ENCODE measurements around the gene ABCD1.
"Not testable (repeated sequence)": the region's sequence is repeated elsewhere in the genome, so short reads cannot be mapped to it uniquely, and the experiment has no call there.

Gene ABCD1

DNA sequence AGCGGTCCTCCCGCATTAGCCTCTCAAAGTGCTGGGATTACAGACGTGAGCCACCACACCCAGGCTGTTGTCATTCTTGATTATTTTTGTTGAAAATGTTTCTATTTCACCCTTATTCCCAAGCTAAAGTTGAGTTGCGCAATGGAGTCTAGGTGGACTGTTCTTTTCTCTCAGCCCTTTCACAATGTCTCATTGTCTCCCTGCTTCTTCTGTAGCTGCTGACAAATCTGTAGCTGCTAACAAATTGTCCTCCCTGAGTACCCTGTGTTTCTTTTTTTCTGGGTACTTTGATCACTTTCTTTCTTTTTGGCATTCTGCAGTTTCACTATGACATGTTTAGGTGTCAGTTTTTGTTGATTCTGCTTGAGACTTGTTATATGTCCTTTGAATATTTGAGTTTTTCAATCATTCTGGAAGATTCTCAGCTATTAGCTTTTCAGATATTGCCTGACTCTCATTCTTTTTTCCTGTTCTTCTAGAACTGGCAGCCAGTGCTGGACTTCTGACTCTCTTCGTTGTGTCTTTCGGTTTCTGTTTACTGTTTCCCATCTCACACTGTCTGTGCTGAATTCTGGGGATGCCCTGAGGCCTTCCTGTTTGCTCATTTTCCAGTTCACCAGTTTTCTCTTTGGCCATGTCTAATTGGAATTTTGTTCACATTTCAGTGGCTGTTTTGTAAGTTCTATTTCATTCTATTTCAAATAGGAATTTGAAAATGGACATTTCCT lies 6.6 kb downstream of the ABCD1 start:
- no peak for DNase-seq (ENCODE audit: extremely low read depth in 1 of 2, low read depth in 1 of 2)

DNA sequence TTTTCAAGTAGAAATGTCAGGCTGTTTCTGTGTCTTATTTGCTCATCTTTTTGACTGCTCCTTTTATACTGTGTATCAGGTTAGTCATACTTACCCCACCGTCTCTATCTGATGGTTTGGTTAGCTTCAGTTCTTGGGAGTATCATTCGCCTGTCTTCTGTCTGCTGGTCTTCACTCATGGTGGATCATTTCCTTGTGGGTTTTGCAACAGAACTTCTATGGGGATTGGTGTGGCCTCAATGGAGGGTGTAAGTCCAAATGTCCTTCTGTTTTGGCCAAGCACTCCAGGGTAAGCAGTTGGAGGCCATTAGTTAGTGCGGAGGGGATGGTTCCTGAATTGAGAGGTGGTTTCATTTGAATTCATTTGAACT lies 7.2 kb downstream of the ABCD1 start:
- DNase-seq (ENCODE audit: extremely low read depth in 1 of 2, low read depth in 1 of 2), result no peak

DNA sequence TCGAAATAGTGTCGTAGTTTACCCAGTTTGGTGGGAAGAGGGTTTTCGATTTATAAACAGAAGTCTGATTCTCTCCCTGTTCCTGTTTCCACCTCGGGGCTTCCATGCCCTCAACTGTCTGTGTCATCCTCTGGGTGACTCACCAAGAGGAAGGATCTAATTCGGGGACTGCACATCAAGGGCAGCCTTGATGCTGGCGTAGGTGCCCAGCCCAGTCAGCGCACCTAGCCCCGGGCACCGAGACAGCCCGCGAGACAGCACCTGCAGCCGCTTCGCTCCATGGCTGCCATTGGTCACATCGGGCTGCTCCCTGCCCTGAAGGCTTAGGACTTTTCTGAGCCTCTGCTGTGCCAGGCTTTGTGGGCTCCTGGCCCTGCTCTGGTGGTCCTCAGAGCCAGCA lies 7.7 kb downstream of the ABCD1 start:
- DNase-seq (ENCODE audit: extremely low read depth in 1 of 2, low read depth in 1 of 2), result no peak

DNA sequence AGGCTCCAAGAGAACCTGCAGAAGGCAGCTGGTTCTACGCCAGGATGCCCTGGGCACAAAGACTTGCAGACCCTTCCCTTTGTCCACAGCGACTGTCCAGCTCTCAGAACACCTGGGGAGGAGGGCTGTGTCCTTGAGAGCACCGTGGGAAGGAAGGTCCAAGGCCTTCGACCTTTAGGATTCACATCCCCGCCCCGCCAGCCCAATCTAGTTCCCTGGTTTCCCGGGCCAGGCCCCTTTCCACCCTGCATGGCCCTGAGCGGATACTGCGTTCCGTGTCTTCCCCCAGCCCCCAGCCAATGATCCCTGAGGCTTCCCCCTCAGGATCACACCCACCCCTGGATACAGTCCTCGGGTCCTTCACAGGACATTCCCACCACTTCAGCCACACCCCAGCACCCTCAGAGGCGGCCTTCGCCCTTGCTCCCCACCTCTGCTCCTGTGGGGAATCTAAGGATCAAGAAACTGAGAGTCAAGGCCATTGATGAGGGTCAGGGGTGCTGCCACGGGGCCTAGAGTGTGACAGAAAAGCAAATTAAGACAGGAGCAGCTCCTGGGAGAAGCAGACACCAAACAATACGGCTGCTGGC lies 9.1 kb downstream of the ABCD1 start:
- no peak for DNase-seq (ENCODE audit: extremely low read depth in 1 of 2, low read depth in 1 of 2)

DNA sequence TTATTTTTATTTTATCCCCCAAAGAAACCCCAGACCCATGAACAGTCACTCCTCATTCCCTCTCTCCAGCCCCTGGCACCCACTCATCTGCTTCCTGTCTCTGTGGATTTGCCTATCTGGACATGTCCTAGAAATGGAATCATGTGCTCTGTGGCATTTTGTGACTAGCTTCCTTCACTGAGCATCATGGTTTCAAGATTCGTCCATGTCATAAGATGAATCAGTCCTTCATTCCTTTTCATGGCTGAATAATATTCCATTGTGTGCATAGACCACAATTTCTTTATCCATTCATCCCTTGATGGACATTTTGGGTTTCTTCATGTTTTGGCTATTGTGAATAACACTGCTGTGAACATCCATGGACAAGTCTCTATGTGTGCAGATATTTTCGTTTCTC lies 10.2 kb downstream of the ABCD1 start:
- no peak for DNase-seq (ENCODE audit: extremely low read depth in 1 of 2, low read depth in 1 of 2)

DNA sequence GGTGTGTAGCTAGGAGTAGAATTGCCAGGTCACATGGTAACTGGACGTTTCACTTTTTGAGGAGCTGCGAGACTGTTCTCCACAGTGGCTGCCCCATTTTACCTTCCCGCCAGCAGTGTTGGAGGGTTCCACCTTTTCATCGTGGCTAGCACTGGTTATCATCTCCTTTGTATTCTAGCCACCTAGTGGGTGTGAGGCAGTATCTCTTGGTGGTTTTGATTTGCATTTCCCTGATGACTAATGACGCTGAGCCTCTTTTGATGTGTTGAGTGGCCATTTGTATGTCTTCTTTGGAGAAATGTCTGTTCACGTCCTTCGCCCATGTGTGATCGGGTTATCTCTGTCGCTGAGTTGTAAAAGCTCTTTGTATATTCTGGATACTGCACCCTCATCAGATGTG lies 10.6 kb downstream of the ABCD1 start:
- DNase-seq (ENCODE audit: extremely low read depth in 1 of 2, low read depth in 1 of 2), result no peak

DNA sequence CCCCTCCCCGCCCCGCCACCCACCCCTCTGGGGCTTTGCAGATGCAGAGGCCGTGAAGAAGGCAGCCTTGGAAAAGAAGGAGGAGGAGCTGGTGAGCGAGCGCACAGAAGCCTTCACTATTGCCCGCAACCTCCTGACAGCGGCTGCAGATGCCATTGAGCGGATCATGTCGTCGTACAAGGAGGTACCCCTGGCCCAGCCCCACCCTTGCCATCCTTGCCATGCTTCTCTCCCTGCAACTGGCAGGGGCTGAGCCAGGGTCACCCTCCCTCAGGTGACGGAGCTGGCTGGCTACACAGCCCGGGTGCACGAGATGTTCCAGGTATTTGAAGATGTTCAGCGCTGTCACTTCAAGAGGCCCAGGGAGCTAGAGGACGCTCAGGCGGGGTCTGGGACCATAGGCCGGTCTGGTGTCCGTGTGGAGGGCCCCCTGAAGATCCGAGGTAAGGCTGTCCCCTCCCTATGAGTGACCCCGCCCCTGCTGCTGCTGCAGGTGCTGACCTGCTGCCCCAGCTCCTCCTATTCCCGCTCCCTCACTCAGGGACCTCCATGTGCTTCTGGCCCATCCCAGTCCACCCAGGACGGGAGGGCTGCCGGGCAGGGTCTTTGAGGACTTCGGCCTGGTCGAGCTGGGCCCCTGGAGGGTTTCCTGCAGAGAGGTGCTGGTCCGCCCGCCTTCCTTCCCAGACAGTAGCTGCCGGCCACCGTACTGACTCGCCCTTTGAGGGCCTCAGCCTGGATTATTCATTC lies 11.6 kb downstream of the ABCD1 start:
- DNase-seq (ENCODE audit: extremely low read depth in 1 of 2, low read depth in 1 of 2), result no peak

DNA sequence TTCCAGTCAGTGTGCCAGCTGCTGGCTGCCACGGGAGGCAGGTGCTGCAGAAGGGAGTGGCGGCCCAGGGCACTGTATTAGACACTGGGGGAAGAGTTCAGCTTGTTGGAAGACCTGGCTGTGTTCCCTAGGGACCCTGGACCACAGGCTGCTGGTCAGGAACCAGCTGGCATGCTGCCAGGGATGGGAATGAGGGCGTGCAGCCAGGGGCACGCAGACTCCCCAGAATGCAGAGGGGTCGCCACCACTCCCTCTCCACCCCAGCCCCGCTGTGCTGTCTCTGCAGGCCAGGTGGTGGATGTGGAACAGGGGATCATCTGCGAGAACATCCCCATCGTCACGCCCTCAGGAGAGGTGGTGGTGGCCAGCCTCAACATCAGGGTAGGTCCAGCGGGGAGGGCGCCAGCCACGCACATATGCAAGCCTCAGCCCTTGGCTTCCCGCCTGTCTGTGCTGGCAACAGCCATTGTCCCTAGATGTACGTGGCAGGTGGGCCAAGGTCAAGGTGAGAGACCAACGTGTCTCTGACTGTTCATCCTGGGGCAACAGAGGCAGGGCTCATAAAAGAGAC lies 12.3 kb downstream of the ABCD1 start:
- DNase-seq (ENCODE audit: extremely low read depth in 1 of 2, low read depth in 1 of 2), result no peak

DNA sequence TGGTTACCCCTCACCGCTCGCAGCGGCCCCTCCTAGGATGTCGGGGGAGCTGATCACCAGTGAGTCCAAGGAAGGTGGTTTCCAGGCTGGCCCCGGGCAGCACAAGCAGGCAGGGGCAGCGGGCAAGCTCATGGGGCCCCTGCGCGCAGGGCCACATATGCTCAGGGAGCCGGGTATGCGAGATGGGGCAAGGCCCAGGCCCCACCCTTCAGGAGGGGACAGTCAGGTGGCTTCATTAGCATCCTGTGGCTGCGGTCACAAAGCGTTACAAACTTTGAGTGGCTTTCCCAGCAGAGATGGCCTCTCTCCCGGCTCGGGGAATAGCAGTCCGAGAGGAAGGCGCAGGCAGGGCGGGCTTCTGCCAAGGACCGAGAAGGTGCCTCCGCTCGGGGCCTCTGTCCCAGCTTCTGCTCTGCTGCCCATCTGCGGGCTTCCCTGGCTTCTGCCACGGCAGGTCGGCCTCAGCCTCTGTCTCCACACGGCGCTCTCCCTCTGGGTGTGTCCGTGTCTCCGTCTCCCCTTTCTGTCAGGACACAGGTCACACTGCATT lies 13.5 kb downstream of the ABCD1 start:
- DNase-seq (ENCODE audit: extremely low read depth in 1 of 2, low read depth in 1 of 2), result no peak

DNA sequence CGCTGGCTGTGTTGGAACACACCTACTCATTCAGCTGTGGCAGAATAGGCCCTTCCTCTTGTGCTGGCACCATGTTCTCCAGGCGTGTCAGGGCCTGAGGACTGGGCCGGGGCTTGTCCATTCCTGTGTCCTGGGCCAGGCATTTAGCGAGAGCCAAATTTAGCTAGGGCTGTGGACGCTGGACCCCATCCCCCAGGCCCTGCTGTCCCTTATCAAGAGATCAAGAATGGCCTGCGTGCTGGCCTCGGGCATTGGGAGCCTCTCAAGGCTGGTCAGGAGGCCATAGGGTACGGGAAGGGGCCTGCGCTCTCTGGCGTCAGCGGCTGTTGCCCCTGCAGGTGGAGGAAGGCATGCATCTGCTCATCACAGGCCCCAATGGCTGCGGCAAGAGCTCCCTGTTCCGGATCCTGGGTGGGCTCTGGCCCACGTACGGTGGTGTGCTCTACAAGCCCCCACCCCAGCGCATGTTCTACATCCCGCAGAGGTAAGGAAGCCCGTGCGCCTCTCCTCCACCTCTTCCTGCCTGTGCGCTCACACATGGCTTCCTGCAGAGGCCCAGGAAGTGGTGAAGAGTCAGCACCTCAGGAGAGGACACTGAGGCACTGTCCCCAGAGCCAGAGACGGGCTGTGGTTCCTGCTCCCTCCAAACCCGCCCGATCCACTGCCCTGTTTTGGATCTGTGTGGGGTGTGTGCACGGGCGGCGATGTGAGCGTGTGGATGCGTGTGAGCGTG lies 15.3 kb downstream of the ABCD1 start:
- no peak for DNase-seq (ENCODE audit: extremely low read depth in 1 of 2, low read depth in 1 of 2)

DNA sequence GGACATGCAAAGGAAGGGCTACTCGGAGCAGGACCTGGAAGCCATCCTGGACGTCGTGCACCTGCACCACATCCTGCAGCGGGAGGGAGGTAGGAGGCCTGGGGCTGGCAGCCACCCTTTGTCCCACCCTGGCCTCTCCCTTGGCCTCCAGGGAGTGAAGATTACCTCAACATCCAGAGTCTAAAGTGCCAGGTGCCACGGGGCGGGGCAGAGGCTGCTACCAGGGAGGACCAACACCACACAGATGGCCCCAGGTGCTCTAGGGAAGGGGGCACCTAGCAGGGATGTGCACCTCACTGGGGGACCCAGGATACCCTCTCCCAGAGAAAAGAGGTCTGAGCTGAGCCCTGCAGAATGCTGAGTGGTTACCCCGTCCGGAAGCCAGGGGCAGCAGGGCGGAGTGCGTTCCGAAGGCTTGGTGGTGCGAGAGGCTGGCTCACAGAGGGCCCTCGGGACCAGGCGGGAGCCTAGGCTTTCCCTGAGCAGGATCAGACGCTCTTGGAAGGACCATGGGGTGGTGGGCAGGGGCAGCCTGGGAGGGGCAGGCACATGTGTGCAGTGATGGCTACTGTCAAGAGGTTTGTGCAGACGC lies 16.1 kb downstream of the ABCD1 start:
- DNase-seq (ENCODE audit: extremely low read depth in 1 of 2, low read depth in 1 of 2), result no peak

DNA sequence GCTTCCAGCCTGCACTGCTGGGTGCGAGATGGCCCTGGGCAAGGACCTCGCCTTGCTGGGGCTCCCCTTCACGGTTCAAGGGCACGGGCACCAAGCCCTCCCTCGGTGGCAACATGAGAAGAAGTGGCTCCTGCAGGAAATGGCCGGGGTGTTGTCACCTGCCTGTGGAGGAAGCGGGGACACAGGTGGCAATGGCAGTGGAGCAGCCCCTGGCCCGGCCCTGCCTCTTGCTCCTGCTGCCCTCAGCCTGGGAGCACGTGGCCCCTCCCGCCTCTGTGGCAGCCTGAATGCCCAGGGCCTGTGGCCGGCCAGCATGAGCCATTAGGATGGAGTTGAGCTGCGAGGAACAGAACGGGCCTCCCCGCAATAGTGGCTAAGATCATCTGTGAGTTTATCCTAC lies 16.8 kb downstream of the ABCD1 start:
- DNase-seq (ENCODE audit: extremely low read depth in 1 of 2, low read depth in 1 of 2), result no peak

DNA sequence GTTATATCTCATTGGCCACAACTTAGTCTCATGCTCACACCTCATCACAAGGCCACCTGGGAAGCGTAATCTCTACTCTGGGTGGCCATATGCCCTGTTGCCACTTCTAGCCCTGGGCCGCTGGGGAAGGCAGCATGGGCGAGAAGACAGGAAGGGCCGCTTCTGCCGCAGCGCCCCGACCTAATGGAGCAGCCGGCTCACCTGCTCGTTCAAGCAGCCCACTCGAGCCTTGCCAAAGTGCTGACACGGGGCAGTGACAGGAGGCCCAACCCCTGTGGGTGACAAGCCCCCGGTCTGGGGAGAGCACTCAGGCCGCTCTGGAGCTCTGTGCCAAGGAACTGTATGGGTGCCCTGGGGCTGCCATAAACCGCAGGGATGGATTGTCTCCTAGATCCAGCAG lies 17.5 kb downstream of the ABCD1 start:
- DNase-seq (ENCODE audit: extremely low read depth in 1 of 2, low read depth in 1 of 2), result not testable (repeated sequence)

DNA sequence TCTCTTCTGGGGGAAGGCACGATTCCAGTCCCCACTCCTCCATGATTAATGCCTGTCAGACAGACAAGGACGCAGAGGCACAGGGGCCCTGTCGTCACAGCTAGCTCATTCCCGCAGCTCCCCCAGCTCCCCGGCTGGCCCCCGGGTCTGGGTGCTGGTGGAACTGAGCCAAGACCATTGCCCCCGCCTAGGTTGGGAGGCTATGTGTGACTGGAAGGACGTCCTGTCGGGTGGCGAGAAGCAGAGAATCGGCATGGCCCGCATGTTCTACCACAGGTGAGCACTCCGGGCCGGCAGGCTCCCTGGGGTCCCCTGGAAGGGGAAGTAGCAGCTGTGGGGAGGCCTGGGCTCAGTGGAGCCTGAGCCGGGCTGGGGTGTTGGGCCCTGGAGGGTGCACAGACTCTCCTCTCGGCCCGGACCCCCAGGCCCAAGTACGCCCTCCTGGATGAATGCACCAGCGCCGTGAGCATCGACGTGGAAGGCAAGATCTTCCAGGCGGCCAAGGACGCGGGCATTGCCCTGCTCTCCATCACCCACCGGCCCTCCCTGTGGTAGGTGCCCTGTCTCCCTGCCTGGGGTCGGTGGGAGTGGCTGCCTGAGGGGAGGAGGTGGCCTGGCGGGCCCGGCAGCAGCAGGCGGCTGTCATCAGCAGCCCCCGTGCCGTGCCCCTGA lies 18.3 kb downstream of the ABCD1 start:
- DNase-seq (ENCODE audit: extremely low read depth in 1 of 2, low read depth in 1 of 2), result not testable (repeated sequence)

DNA sequence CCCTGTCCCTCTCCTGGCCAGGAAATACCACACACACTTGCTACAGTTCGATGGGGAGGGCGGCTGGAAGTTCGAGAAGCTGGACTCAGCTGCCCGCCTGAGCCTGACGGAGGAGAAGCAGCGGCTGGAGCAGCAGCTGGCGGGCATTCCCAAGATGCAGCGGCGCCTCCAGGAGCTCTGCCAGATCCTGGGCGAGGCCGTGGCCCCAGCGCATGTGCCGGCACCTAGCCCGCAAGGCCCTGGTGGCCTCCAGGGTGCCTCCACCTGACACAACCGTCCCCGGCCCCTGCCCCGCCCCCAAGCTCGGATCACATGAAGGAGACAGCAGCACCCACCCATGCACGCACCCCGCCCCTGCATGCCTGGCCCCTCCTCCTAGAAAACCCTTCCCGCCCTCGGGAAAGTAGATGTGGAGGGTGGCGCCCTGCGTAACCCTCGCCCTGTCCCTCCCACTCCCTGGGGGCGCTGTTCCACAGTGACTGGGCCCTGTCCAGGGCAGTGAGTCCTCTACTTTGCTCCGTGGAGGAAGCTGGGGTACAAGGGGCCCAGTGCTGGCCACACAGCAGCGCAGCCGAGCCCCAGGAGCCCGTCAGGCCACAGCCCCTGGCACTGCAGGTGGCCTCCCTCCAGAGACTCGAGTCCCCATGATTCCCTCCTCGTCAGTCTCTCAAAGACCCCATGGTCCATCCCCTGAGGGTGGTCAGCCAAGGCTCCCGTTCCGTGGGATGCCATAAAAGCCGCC lies 19.0 kb downstream of the ABCD1 start:
- DNase-seq (ENCODE audit: extremely low read depth in 1 of 2, low read depth in 1 of 2), result not testable (repeated sequence)

DNA sequence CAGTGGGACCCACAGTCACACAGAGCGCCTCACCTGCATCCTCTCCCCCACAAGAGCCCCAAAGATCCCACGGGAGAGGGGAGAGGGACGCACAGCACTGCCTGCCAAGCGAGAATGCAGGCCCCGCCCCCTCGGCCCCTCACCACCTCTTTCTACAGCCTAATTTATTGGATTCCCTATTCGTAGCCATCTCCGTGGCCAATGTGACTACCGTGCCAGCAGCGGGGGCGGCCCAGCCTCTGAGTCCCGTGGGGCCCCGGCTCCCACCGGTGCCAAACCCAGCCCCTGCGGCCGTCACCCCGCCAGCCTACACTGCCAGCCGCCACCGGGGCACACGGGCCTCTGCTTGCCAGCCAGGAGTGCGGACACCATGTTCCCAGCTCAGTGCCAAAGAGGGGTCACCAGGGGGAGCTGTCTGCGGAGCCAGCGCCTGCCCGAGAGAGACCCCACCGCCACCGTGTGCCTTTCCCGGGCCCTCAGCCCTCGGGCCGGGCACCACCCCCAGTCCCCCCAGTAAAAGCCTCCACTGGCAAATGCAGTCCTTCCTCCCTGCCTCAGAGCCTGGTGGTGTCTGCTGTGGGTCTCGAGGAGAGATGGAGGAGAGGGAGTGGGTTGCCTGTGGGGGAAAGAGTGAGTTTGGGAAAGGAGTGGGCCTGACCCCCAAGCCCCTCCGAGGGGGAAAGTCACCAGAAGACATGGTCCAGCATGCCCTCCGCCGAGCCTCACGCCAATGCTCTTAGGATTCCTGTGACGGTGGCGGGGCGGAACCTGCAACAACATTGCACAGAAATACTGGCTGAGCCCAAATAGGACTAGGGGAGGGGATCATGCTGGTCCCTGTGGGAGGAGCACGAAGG lies 19.8 kb downstream of the ABCD1 start:
- no peak for DNase-seq (ENCODE audit: extremely low read depth in 1 of 2, low read depth in 1 of 2)

DNA sequence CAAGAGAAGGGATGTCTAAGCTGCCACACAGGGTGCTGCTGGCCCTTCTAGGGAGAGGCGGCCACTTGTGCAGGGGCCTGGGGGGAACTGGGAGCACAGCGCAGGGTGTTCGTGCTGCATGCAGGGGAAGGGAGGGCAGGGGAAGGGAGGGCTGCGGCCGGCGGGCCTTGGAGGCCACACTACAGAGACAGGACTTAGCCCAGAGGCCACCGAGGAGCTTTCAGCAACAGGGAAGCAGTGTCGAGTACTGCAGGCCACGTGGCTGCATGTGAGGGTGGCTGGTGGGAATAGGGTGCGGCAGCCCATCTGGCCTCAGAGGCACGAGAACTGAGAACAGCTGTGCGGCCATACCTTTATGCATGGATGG lies 20.4 kb downstream of the ABCD1 start:
- DNase-seq (ENCODE audit: extremely low read depth in 1 of 2, low read depth in 1 of 2), result not testable (repeated sequence)

DNA sequence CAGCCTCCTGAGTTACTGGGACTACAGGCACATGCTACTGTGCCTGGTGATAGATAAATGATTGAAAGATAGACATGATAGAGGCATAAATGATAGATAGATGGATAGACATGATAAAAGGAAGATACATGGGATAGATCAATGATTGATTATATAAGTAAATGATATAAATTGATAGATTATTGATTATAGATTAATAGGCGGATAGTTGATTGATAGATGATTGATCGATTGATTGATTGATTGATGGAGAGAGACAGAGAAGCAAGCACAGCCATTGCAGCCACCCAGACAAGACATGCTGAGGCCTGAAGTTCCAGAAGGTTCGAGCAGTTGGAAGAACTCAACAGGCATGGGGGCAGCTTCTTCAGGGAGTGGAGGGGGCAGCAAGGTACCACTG lies 21.7 kb downstream of the ABCD1 start:
- DNase-seq (ENCODE audit: extremely low read depth in 1 of 2, low read depth in 1 of 2), result no peak
